ENCODE measurements around the gene CRYBG3. TPM values are rescaled to one million over a fixed set of nuclear protein-coding genes. Genes with fewer than 3 reads are reported as not detected.

The CRYBG3 gene
- total RNA-seq, 1 donor from 2014 or later = 30.1 TPM

- H3K4me1 ChIP-seq = peaks cover 21% of the 10 kb centered on the region
- no peak for TF ChIP-seq CTCF (IDR thresholded peaks at IDR 0.05)
- no peaks in the 10 kb centered on the region for H3K27me3 ChIP-seq (ENCODE audit: low read depth)
- ATAC-seq (no peak), DNase-seq (no peak)
- intact Hi-C loops (cut with DNase I) = no loop called here
- no peaks in the 10 kb centered on the region for H3K36me3 ChIP-seq
- no peaks in the 10 kb centered on the region for H3K9me3 ChIP-seq
- H3K4me3 ChIP-seq = no peak overlapping the region
- no peak overlapping the region for H3K27ac ChIP-seq
These were observed 16.6 kb downstream of the CRYBG3 start for GRCh38 chr3:97838393-97838792.

DNA sequence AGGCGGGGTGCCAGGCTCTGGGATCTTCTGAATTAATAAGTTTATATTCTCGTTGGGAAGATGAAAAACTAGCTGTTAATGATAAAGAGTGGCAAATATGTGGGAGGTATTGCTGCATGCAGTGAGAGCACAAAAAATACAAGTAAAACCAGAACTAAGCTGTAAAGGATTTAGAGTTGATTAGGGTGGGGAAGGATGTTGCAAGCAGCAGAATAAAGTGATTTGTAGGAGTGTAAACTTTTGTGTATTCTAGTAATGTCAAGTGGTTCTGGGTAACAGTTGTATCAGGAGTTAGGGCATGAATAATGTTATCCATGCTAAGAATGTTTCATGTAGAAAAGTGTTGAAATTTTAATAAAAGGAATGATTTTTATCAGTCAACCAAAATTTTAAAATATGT is 18.1 kb downstream of the CRYBG3 start:
- peak in 1 of 2 donors; percentile 43 for ATAC-seq
- no peak for DNase-seq
- no peaks in the 10 kb centered on the region for H3K27me3 ChIP-seq (ENCODE audit: low read depth)
- H3K4me1 ChIP-seq = peaks cover 21% of the 10 kb centered on the region
- no peak overlapping the region for H3K4me3 ChIP-seq
- intact Hi-C loops (cut with DNase I) = no loop called here
- no peaks in the 10 kb centered on the region for H3K36me3 ChIP-seq
- H3K9me3 ChIP-seq = no peaks in the 10 kb centered on the region
- TF ChIP-seq CTCF (IDR thresholded peaks at IDR 0.05) = no peak
- no peak overlapping the region for H3K27ac ChIP-seq

GRCh38 chr3:97841304-97841703 is 19.5 kb downstream of the CRYBG3 start:
- no peak for DNase-seq
- Histone ChIP-seq H3K27me3 (ENCODE audit: low read depth) (no peaks in the 10 kb centered on the region), H3K4me3 (no peak overlapping the region), H3K9me3 (no peaks in the 10 kb centered on the region), H3K4me1 (peaks cover 21% of the 10 kb centered on the region), H3K36me3 (no peaks in the 10 kb centered on the region), H3K27ac (no peak overlapping the region)
- intact Hi-C loops (cut with DNase I) = no loop called here
- no peak for ATAC-seq
- no peak for TF ChIP-seq CTCF (IDR thresholded peaks at IDR 0.05)

- Histone ChIP-seq H3K9me3 (no peaks in the 10 kb centered on the region), H3K4me3 (no peak overlapping the region), H3K27me3 (ENCODE audit: low read depth) (no peaks in the 10 kb centered on the region), H3K4me1 (peaks cover 21% of the 10 kb centered on the region), H3K27ac (no peak overlapping the region), H3K36me3 (peaks cover 2% of the 10 kb centered on the region)
- intact Hi-C loops (cut with DNase I) = no loop called here
- no peak for TF ChIP-seq CTCF (IDR thresholded peaks at IDR 0.05)
- DNase-seq = no peak
- ATAC-seq = no peak
These were observed 20.1 kb downstream of the CRYBG3 start for GRCh38 chr3:97841956-97842355.

GRCh38 chr3:97848779-97849178 is 27.0 kb downstream of the CRYBG3 start:
- no peak overlapping the region for H3K4me3 ChIP-seq
- no peak for DNase-seq
- no peaks in the 10 kb centered on the region for H3K9me3 ChIP-seq
- no peaks in the 10 kb centered on the region for H3K27me3 ChIP-seq (ENCODE audit: low read depth)
- intact Hi-C loops (cut with DNase I) = no loop called here
- peaks cover 8% of the 10 kb centered on the region for H3K36me3 ChIP-seq
- H3K4me1 ChIP-seq = no peaks in the 10 kb centered on the region
- no peak for TF ChIP-seq CTCF (IDR thresholded peaks at IDR 0.05)
- H3K27ac ChIP-seq = no peak overlapping the region
- no peak for ATAC-seq

DNA sequence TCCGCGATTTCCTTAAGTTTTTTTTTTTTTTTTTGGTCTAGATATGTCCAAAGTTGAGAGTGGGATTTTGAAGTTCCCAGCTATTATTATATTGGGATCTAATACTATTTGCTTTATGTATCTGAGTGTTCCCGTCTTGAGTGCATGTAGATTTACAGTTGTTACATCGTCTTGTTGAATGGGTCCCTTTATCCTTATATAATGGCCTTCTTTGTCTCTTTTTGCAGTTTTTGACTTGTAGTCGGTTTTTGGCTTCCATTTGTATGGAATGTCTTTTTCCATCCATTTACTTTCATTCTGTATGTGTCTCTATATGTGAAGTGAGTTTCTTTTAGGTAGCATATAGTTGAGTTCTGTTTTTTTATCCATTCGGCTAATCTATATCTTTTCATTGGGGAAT is 35.6 kb downstream of the CRYBG3 start:
- H3K36me3 ChIP-seq = no peaks in the 10 kb centered on the region
- H3K27ac ChIP-seq = no peak overlapping the region
- DNase-seq (no peak), ATAC-seq (no peak)
- TF ChIP-seq CTCF (IDR thresholded peaks at IDR 0.05) = no peak
- no peaks in the 10 kb centered on the region for H3K4me1 ChIP-seq
- no peaks in the 10 kb centered on the region for H3K27me3 ChIP-seq (ENCODE audit: low read depth)
- H3K4me3 ChIP-seq = no peak overlapping the region
- intact Hi-C loops (cut with DNase I) = no loop called here
- H3K9me3 ChIP-seq = no peaks in the 10 kb centered on the region

All from lower lobe of right lung (tissue), 2 donors.